ENCODE measurements around the gene ITGA8. TPM values are rescaled to one million over a fixed set of nuclear protein-coding genes. Genes with fewer than 3 reads are reported as not detected.
A peak's percentile ranks its signal among the peaks of the same experiment; 100 is the strongest.

Gene ITGA8
- total RNA-seq, 1 donor from 2014 or later: 1.7 TPM

DNA sequence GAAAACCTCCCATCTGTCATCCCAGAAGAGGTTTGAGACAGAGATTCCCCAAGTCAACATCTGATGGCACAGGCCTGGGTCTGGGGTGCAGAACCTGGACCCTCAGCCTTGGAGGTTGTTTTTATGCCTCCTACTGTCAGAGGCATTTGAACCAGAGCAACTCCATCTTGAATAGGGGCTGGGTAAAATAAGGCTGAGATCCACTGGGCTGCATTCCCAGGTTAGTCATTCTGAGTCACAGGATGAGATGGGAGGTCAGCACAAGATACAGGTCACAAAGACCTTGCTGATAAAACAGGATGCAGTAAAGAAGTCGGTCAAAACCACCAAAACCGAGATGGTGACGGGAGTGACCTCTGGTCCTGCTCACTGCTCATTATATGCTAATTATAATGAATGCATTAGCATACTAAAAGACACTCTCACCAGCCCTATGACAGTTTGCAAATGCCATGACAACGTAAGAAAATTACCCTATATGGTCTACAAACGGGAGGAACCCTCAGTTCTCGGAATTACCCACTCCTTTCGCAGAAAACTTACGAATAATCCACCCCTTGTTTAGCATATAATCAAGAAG is 92.0 kb downstream of the ITGA8 start:
- no peak for DNase-seq
- TF ChIP-seq, protein P1, sequence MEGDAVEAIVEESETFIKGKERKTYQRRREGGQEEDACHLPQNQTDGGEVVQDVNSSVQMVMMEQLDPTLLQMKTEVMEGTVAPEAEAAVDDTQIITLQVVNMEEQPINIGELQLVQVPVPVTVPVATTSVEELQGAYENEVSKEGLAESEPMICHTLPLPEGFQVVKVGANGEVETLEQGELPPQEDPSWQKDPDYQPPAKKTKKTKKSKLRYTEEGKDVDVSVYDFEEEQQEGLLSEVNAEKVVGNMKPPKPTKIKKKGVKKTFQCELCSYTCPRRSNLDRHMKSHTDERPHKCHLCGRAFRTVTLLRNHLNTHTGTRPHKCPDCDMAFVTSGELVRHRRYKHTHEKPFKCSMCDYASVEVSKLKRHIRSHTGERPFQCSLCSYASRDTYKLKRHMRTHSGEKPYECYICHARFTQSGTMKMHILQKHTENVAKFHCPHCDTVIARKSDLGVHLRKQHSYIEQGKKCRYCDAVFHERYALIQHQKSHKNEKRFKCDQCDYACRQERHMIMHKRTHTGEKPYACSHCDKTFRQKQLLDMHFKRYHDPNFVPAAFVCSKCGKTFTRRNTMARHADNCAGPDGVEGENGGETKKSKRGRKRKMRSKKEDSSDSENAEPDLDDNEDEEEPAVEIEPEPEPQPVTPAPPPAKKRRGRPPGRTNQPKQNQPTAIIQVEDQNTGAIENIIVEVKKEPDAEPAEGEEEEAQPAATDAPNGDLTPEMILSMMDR (IDR thresholded peaks at IDR 0.05; ENCODE audit: borderline replicate concordance): no peak
- H3K27ac ChIP-seq (replicated peaks): no peak overlapping the region

DNA sequence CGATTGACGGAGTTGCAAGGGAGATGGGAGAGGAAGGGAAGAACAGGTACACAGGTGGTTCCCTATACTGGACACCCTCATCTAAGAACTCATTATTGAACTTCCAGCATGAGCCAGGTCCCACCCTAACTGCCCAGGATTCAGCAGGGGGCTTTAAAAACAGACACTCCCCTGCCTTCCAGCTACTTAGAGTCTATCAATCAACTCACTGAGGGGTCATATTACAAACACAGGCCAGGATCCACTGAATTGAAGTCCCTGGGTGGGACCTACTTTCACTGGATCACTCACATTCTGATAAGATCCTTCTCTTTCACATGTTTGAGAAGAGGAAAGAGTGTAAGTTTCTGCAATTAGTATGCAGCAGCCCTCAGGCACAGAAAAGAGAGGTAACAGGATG is 92.8 kb downstream of the ITGA8 start:
- H3K27me3 ChIP-seq (ENCODE audit: low read depth): no peaks in the 10 kb centered on the region
- no peak overlapping the region for H3K4me3 ChIP-seq
- TF ChIP-seq, protein P1 (IDR thresholded peaks at IDR 0.05; ENCODE audit: borderline replicate concordance): no peak
- no peak for DNase-seq
- intact Hi-C loops (cut with micrococcal nuclease): no loop called here
- no peaks in the 10 kb centered on the region for H3K36me3 ChIP-seq
- peaks cover 12% of the 10 kb centered on the region for H3K4me1 ChIP-seq
- H3K9me3 ChIP-seq (replicated peaks): no peaks in the 10 kb centered on the region
- no peak overlapping the region for H3K27ac ChIP-seq (replicated peaks)

More for the DNA sequence above, 92.0 kb downstream of the ITGA8 start:
- Histone ChIP-seq H3K9me3 (replicated peaks) (no peaks in the 10 kb centered on the region), H3K36me3 (no peaks in the 10 kb centered on the region), H3K27me3 (ENCODE audit: low read depth) (no peaks in the 10 kb centered on the region), H3K4me3 (no peak overlapping the region), H3K4me1 (peaks cover 13% of the 10 kb centered on the region)
- intact Hi-C loops (cut with micrococcal nuclease): no loop called here

DNA sequence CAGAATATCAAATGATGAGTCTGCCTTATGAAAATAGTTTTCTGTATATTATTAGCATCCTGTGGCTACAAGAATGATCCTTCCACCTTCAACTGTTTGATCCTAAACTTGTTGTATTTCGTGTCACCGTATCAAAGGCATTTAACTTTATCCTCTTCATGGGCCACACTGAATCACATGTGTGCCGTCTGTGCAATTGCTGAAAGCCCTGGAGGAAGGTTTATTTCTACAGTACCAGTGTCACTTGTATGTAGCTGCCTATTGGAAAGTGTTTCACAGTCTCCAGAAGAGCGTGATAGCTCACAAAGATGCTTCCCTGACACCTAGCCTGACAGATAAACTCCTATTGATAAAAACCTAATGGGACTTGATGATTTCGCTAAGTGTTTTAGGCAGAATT is 94.5 kb downstream of the ITGA8 start:
- intact Hi-C loops (cut with micrococcal nuclease): no loop called here
- TF ChIP-seq, protein P1 (IDR thresholded peaks at IDR 0.05; ENCODE audit: borderline replicate concordance): no peak
- DNase-seq: no peak

DNA sequence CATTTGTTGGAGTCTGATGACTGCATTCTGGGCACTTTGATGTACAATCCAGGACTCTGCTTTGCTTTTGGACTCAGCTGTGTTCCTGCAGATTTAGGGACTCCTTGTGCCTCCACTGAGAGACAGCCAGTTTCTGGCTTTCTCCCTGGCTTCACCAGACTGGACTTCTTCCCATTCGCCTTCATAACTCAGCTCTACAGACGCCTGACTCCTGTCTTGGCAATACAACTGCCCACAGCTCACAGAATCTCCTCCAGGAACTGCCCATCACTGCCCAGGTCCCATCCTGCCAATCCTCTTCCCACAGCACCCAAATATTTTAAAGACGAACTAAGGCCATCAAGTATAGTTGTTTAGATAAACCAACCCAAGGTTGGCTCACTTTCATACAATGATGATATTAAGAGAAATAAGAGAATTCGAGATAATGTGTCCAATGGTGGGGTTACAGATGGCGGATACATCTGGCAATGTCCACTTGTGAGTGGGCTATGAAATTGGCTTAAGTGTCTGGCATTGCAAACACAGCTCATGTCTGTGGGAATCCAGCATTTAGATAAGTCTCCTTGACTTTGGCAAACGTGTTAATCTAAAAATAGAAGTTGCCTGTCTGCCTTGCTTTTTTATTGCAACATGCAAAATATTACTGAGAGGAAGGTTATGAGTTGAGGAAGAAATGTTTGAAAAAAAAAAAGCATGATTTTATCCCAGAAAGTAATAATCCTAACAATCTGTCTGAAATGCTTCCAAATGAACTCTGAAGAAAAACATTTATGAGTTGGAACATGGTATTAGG is 95.1 kb downstream of the ITGA8 start:
- H3K9me3 ChIP-seq (replicated peaks): no peaks in the 10 kb centered on the region
- H3K27me3 ChIP-seq (ENCODE audit: low read depth): no peaks in the 10 kb centered on the region
- TF ChIP-seq, protein P1 (IDR thresholded peaks at IDR 0.05; ENCODE audit: borderline replicate concordance): no peak
- H3K27ac ChIP-seq (replicated peaks): no peak overlapping the region
- intact Hi-C loops (cut with micrococcal nuclease): no loop called here
- H3K36me3 ChIP-seq: no peaks in the 10 kb centered on the region
- no peak for DNase-seq
- H3K4me3 ChIP-seq: no peak overlapping the region
- peaks cover 20% of the 10 kb centered on the region for H3K4me1 ChIP-seq

More for the DNA sequence above, 94.5 kb downstream of the ITGA8 start:
- H3K4me3 ChIP-seq: no peak overlapping the region
- peaks cover 25% of the 10 kb centered on the region for H3K4me1 ChIP-seq
- H3K27ac ChIP-seq (replicated peaks): no peak overlapping the region
- H3K9me3 ChIP-seq (replicated peaks): no peaks in the 10 kb centered on the region
- H3K36me3 ChIP-seq: no peaks in the 10 kb centered on the region
- H3K27me3 ChIP-seq (ENCODE audit: low read depth): no peaks in the 10 kb centered on the region

DNA sequence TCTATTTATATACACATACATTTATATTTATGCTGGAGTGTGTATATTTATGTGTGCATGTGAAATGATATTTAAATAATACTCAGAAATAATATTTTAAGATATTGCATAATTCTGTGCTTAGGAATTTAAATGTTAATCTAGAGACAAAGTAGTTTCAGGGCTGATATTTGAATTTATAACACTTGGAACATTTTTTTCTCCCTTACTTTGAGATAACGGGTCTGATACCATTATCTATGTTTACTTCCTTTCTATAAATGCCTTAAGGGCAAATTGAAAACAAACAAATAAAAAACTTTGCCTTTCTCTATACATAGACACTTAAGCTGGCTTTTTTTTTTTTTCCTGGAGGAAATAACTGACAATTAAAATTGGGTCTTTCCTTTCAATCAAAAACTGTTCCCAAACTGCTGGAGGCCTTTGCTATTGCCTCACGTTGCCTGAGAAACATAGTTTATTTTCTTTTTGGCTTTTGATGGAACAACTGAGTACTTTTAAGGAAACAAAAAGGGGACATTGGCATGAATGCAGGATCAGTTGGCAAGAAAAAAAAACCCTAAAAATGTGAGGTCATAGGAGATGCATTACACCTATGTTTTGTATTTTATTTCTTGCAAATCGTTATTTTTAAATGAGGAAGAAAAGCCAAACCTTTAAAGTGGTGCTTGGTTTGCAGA is 98.7 kb downstream of the ITGA8 start:
- intact Hi-C loops (cut with micrococcal nuclease): no loop called here
- Histone ChIP-seq H3K27ac (replicated peaks) (peak overlapping the region; percentile 17), H3K9me3 (replicated peaks) (no peaks in the 10 kb centered on the region), H3K4me1 (peaks cover 18% of the 10 kb centered on the region), H3K27me3 (ENCODE audit: low read depth) (no peaks in the 10 kb centered on the region), H3K4me3 (no peak overlapping the region), H3K36me3 (no peaks in the 10 kb centered on the region)
- TF ChIP-seq, protein P1 (IDR thresholded peaks at IDR 0.05; ENCODE audit: borderline replicate concordance): no peak
- no peak for DNase-seq

All from left ventricle myocardium inferior (tissue), 1 donor.